Measurements from ENCODE around the gene LRRK1. TPM values are rescaled to one million over a fixed set of nuclear protein-coding genes. Genes with fewer than 3 reads are reported as not detected.

The LRRK1 gene
- total RNA-seq, 2 experiments from 2014 or later: 0.29 to 0.30 TPM

Other genes with a start within 250 kb of the LRRK1 start
- not detected for gene ALDH1A3, start 39.5 kb upstream of the LRRK1 start, total RNA-seq

Measured in activated naive CD8-positive, alpha-beta T cell treated with anti-CD3 and anti-CD28 coated beads for 36 hours (primary cell).